GM21737 (cell line): ENCODE data around the gene ADAMTSL3.

Experiments
- ATAC-seq: cut with Tn5 transposase; IDR thresholded peaks from one replicate; pipeline ENCODE4 v1.9.1; 2021; ENCODE audit warnings: mild to moderate bottlenecking, moderate library complexity; ENCODE audit not compliant: unreplicated experiment

The ADAMTSL3 gene

GRCh38 chr15:83818591-83818990 is 164.7 kb downstream of the ADAMTSL3 start:
- ATAC-seq: no peak

GRCh38 chr15:83830381-83830780 is 176.5 kb downstream of the ADAMTSL3 start:
- ATAC-seq: no peak

- no peak for ATAC-seq
Measured at GRCh38 chr15:83833569-83833968, 179.6 kb downstream of the ADAMTSL3 start.

DNA sequence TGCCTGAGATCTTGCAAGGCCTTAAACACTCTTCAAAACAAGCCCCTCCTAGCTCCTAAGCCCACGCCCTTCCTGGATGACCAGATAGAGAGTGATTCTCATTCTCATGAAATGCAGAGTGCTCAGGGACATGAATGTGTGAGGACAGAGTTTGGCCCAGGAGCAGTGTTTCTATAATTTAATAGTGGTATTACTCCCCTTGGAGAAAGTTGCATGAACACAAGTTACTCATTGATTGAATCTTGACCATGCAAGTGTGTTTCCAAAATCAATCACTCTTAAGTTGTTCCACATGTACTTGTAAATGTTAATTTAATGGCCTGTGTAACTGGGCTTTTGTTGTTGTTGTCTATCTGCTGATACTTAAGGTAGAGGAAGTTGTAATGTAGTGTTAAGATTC is 181.6 kb downstream of the ADAMTSL3 start:
- no peak for ATAC-seq

DNA sequence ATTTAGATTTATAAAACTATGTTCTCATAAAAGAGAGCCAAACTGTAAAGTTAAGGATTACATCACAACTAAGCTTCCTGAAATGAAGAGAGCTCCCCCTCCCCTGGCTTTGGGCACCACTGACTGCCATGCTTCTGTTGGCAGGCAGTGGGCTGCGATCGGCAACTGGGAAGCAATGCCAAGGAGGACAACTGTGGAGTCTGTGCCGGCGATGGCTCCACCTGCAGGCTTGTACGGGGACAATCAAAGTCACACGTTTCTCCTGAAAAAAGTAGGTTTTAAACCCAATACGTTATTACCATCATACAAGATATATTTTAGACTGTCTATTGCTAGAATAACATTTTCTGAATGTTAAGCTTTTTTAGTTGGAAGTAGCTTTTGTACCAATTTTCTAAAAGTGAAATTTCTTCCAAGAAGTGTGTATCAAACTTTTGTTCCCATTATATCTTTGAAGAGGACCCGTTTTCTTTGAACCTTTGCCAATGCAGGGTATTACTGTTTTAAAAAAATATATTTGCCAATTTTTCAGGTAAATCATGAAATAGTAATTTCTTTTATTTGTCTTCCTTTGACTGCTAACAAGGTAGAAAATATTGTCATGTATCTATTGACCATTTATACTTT is 184.1 kb downstream of the ADAMTSL3 start:
- ATAC-seq: no peak

- no peak for ATAC-seq
Measured at GRCh38 chr15:83838763-83839162, 184.8 kb downstream of the ADAMTSL3 start.

DNA sequence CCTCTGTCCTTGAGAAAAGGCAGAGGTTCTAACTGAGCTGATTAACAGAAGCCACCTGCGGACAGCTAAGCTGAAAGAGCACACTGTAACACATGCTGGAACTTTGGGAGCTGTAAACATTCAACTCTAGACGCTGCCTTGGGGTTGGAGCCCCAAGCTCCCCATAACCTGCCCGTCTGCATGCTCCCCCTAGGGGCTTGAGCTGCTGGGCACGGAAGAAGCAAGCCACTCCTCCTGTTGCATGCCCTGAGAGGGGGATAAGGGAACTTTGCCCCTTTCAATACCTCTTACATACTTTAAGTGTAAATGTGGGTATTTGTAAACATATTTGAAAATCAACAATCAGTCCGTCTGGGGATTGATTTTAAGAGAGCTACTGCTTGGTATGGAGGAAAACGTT is 188.4 kb downstream of the ADAMTSL3 start:
- ATAC-seq: no peak

- no peak for ATAC-seq
Measured at GRCh38 chr15:83843471-83843871, 189.5 kb downstream of the ADAMTSL3 start.

DNA sequence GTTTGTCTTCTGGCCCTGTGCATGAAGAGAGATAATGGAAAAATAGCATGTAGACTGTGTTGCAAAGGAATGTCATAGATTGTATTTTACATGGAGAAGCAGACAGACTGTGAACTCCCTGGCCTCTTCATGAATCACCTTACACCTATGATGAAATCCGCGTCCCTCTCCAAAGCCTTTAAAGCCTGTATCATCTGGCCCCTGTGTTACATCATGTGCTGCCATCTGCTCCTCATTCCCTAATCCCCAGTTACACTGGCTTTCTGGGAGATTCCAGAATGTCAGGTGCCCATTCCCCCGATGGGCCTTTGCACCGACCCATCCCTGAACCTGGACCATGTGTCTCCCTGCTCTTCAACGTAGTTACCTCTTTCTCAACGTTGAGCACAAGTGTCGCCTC is 190.8 kb downstream of the ADAMTSL3 start:
- ATAC-seq: no peak

- ATAC-seq: no peak
Measured at GRCh38 chr15:83845230-83845629, 191.3 kb downstream of the ADAMTSL3 start.

DNA sequence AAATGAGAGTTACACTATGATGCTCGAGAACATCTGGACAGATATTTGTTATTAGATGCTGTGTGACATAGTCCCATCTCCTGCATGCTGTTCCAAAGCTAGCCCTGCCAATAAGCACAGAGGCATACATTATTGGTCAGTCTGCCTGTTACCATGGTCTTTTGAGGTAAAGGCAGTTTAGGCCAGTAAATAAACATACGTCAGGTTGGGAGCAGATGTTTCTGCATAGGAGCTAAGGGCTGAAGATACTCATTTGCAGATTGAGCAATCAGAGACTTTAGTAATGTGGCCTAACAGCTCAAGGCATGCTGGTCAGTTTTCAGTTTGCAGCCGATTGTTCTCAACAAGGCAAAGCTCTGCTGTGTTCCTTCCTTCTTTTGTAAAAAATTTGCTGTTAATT is 192.9 kb downstream of the ADAMTSL3 start:
- no peak for ATAC-seq

- no peak for ATAC-seq
Measured at GRCh38 chr15:83848315-83849050, 194.6 kb downstream of the ADAMTSL3 start.

GRCh38 chr15:83850015-83850414 is 196.1 kb downstream of the ADAMTSL3 start:
- ATAC-seq: no peak

DNA sequence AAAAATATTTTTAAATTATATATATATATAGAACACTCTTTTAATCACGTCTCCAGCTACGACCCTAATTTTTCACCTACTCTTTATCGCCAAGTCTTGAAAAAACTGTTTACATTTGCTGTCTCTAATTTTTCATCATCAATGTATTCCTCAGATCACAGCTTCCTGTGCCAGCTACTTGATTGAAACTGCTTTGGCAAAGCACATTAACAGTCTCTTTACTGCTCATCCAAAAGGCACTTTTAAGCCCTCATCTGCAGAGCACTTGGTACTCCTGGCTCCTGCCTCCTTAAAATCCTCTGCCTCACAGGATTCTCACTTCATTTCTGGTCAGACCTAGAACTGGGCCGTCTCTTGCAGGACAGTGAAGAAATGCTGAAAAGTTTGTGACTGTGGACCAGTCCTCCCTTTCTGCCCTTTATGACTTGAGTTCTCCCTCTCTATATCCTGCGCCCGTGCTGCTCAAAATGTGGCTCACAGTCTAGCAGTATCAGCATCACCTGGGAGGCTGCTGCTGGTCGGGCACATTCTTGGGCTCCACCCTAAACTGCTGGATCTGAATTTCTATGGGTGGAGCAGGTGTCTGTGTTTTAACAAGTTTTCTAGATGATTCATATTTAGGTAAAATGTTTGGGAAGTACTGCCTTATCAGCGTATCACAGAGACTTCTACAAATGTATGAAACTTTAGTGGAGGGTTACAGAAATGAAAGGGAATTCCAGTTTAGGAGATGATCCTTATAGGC is 196.8 kb downstream of the ADAMTSL3 start:
- ATAC-seq: no peak

GRCh38 chr15:83853232-83853631 is 199.3 kb downstream of the ADAMTSL3 start:
- no peak for ATAC-seq

DNA sequence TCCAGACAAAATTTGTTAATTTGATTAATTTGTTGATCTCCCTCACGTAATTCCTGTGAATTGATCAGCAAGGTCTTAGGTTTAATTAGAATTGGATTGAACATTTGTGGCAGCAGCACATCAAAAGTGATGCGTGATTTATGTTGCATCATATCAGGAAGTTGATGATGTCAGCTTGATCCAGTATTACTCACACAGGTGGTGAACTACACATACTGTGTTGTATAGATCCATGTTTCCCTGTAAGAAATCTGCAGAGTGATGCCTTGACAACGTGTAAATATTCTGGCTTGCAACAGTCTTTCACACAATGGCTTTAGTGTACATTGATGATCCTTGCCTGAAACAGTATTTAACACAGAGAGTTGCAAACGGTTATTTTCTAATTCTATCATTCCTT is 200.4 kb downstream of the ADAMTSL3 start:
- ATAC-seq: no peak

DNA sequence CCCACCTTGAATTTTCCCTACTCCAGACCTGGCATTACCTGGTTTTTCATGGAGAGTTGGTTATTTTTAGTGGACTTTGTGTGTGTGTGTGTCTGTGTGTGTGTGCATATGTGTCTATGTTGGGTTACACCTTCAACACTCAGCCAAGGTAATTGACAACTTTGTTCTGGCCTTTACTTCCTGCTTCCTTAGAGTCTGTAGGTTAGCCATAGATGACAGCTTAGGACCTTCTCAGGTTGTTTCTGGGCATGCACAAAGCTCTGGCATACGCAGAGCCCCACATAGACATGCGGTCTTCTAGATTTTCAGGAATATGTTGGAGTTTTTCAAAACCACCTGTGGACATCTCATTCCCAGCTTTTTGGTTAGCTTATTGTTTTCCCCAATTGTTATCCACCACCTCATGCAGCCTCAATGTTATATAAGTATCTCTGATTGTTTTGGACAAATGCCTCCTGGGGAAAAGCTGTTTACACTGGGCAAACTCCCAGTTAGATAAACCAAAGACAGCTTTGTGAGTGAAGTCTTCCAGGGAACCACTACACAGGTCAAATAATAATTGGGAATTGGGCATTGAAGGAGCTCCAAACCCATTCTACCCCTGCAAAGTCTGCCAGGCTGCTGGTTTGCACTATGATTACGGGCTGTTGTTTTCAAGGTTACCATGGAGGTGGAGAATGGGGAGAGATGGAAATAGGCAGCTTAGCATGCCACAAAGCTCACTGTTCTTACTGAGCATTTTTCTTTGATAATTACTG is 201.2 kb downstream of the ADAMTSL3 start:
- no peak for ATAC-seq

DNA sequence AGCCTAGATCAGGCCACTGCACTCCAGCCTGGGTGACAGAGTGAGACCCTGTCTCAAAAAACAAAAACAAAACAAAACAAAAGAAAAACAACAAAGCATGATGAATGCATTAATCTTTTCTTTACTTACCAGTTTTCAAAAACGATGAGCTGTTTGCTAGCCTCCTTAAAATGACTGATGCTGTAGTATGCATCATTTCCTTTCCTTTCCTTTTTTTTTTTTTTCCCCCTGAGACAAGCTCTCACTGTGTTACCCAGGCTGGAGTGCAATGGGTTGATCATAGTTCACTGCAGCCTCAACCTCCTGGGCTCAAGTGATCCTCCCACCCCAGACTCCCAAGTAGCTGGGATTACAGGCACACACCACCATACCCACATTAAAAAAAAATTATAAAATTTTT is 202.0 kb downstream of the ADAMTSL3 start:
- ATAC-seq: no peak

DNA sequence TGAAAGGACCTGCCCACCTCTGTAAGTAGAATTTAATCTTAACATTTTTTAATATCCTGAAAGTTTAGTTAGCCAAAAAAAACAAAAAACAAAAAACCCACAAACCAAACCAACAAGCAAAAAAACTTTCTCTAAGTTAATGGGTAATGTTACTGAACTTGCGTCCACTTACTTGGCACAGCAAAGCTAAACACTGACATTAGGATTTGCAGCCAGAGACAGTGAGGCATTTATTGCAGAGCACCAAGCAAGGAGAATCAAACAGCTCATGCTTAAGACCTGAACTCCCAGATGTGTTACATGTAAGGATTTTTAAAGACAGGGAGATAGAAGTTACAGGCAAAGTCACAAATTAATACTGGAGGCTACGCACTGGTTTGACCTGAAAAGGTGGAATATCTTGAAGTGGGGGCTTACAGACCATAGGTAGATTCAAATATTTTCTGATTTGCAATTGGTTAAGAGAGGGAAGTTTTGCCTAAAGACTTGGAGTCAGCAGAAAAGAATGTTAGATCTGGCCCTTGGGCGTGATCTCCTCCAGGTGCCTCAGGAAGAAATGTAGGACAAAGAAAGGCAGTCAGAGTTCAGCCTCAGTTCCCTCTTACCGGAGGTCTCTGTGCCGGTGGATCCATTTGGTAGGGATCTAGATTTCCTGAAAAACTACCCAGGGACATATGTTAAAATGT is 205.0 kb downstream of the ADAMTSL3 start:
- ATAC-seq: no peak

GRCh38 chr15:83866692-83867091 is 212.8 kb downstream of the ADAMTSL3 start:
- ATAC-seq: no peak

DNA sequence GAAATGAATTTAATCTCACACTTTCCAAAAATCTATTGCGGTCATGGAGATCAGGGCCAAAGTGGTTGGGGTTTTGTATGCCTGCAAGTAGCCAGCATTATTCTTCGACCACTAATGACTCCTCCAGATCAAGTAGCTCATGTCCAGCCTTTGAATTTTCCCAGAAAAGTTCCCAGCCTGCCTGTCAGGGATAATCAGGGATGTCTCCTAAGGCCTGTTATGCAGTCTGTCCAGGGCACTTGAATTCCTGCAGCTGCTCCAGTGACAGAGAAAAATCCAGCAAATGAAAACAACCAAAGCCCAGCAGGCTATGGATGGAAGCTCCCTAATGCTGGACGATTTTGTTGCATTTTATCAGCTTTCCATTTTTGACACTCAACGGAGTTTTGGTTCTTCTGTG is 215.4 kb downstream of the ADAMTSL3 start:
- ATAC-seq: no peak
